Raji (cell line): Measurements from ENCODE around the gene KRTAP10-1.

Source experiments
- POLR2A ChIP-seq: IDR thresholded peaks from 2 replicates; pipeline ENCODE4 v1.6.1; 2011; ENCODE audit warnings: low read depth, low read length, control low read depth; ENCODE audit not compliant: insufficient read depth

KRTAP10-1 gene

DNA sequence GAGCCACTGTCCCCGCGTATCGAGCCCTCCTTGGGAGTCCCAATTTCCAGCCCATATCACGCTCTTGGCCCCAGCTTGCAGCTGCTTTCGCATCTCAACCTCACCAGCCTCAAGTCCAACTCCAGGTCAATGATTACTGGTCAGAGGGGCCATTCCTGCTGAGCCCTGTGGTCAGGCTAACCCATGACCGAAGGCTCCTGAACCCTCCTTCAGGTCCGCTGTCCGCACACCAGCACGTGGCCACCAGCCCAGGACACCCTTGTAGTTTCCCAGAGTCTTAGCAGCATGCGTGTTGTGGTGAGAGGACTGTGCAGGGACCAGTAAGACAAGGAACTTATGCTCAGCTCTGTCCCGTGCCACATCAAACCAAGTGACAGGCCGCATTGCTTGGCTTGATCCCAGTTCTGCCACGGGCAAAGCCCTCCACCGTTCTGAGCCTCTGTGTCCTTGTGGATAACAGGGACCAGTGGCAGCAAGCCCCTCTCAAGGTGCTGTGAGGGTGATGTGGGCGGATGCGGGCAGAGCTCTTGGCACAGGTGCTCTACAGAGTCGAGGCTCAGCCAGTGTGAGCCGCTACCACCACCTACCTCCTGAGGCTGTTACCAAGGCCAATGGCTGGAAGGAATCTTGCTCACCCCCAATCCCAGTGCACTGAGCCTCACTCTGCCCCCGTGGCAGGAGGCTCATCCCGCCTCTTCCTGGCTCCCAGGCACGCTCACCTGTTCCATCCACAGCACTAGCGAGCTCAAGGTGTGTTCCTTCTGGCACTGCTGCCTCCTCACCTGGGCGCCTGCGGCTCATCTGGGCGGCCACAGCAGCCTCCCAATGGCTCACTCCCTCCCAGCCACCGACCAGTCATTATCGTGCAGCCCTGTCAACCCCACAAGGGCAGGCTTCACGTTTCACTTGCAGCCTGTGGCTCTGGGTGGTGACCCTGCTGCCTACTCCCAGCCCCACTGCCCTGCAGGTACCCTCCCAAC, 20.4 kb downstream of the KRTAP10-1 start:
- no peak for TF ChIP-seq POLR2A

DNA sequence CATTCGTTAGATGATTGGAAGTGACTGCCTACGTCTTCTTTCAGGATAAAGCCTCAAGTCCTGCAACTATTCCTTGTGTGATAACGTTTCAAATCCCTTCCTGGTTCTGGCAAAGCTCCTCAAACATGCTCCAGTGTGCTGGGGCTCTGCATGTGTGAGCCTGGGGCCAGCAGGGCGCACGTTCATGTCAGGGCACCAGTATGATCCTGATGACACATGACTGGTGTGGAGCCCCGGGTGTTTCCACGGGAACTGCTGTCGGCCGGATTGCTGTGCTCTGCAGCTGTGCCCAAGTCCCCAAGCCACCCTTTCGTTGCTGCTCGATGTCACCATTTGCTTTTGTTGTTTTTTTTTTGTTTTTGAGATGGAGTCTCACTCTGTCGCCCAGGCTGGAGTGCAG, 21.3 kb downstream of the KRTAP10-1 start:
- TF ChIP-seq POLR2A: no peak

DNA sequence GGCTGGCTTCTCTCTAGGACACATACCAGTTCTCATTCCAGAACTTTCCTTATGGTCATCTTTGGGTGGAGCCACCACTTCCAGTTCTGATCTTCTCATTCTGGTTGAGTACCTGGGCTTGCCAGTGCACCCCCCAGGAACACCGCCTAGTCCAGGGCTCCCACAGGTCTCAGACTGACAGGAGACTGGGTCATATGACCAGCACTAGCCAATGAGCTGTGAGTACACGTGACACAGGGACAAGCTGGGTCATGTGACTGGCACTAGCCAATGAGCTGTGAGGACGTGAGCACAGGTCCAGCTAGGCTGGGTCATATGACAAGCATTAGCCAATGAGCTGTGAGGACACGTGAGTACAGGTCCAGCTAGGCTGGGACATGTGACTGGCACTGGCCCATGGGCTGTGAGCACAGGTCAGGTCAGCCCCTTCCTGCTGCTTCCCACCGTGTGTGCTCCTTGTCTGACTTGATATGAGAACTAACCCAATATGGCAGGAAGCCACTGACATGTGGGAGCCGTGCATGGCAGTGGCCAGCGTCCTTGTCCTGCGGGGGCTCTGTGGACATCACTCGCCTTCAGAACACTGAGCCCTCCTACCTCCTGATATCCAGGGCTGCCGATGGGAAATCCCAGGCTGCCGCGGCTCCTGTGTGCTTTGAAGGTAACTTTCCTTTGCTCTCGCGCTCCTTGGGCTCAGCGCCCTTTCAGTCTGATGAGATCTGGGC, 22.7 kb downstream of the KRTAP10-1 start:
- TF ChIP-seq POLR2A: no peak

DNA sequence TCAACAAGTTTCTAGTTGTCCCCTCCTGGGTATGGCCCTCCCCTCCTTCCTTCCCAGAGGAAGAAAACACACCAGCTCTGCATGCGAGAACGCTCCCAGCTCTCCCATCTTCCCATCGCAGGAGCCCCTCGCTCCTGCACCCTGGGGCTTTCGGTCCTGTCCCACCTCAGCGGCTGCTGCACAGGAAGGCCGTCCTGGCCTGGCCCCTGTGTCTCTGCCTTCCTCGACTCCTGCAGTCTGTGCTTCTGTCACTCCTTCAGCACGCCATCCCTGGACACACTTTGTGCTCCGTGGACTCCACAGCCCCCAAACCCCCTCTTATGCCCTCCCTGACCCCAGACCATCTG, 23.2 kb downstream of the KRTAP10-1 start:
- TF ChIP-seq POLR2A: no peak

DNA sequence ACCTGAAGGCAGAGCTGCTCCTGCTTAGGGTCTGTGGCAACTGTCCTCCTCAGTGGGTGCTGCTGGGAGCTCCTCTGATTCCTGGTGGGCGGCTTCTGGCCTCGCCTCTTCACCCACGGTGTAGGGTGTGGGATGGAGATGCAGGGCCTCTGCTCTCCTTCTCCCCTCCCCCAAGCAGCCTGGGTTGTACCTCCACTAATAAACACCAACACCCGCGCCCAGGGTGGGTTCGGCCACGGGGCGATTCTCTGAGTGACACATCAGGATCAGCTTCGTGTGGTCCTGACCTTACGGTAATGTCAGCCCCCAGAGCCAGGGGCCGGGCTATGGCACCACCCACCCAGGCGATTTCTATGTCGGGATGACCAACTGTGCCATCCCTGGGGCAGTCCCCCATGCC, 23.7 kb downstream of the KRTAP10-1 start:
- TF ChIP-seq POLR2A: no peak

DNA sequence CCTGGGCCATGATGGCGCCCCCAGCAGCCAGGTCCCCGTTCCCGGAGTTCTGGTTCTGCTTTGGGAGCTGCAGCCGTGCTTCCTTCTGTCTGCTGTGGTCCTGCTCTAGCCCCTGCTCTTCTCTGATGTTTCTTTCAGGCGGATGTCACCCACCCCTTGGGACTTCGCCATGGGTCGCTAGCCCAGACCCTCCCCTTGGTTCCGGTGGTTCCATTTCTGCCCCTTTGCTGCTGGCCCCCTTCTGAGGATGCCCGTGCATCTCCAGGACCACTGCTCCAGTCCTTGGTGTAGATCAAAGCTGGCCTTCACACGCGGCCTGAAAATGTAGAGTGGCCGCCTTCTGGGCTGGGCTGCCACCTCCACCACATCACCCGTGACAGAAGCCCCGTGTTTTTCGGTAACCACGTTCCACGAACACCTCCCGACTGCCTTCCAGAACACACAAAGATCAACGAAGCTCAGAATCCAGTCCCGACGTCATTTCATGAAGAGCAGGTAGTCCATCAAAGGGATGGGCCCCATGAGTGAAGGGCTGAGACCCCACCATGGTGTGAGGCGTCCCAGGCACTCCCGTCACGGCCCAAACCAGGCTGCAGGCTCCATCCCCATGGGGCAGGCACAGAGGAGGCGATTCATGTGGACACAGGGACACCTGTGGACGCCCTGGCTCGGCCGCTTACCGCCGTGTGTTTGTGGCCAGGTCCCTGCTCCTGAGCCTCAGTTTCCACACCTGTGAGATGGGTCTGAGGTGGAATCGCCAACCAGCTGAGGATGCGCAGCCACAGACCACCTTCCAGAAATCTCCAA, 24.4 kb downstream of the KRTAP10-1 start:
- no peak for TF ChIP-seq POLR2A

DNA sequence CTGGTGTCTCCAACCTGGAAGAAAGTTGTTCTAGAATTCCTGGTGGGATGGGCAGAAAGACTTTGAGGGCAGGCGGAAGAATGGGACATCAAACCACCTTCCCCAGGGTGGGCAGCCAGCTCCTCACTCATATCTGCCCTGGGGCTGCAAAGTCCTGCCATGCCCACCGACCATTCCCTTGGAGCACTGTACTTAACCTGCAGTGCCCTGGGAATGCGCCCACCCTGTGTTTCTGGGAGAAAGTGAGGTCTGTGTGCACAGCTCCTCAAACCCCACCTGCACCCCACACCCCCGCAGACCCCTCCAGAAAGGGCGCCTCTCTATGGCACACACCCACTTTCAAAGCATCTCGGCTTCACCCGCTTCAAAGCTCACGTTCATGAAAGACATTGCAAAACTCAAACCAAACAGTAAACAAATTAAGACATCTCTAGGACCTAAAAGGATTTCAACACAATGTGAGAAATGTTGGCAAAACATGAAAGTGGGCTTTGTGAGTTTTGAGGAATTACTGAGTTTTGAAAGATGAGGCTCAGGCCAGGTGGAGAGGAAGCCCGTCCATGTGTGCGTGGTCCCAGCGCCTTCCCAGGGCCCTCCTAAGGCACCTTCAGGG, 25.1 kb downstream of the KRTAP10-1 start:
- no peak for TF ChIP-seq POLR2A

DNA sequence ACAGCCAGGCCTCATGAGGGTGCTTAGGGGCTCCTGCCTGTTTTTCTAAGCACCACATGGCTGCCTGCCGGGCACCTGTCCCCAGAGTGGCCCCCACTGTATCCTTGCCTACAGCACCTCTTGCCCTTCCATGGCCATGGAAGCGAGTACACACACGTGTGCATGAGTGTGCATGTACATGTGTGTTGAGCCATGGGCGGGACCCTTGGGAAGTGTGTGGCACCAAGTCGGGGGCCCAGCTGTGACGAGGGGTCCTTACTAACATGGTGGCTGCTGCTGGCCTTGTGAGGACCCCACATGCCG, 25.8 kb downstream of the KRTAP10-1 start:
- no peak for TF ChIP-seq POLR2A

DNA sequence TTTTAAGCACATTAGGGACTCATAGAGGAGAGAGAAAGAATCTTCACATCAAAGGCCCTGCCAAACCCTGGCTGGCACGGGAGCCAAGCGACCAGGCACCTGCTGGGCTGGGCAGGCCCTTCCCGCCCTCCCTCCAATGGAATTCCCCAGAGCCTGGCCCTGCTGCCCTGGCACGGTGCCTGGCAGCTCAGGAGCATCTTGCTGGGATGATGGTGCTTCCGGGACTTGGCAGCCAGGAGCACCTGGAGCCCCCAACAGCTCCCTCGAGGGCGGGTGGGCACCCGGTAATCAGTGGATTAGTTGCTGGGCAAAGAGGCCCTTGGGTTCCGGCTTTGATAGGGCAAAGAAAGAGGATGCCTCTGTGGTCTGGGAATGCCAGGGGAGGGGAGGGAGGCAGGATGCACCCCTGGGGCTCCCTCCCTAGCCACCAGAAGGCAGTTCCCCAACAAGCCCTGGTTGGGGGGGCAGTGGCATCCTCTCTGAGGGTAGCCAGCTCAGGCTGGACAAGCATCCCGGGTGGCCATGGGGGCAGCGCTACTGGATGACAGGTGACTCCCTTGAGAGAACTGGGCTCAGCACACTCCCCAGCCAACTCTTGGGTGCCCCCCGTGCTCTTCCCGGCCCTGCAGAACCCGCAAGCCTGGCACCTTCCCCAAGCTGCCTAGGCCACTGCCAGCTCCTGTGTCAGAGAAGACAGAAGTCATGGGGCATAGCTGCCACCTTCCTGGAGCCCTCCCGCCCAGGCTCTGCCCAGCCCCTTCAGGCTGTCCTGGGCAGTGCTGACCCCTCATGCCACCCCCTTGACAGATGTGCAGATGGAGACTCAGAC, 26.4 kb downstream of the KRTAP10-1 start:
- TF ChIP-seq POLR2A: no peak

DNA sequence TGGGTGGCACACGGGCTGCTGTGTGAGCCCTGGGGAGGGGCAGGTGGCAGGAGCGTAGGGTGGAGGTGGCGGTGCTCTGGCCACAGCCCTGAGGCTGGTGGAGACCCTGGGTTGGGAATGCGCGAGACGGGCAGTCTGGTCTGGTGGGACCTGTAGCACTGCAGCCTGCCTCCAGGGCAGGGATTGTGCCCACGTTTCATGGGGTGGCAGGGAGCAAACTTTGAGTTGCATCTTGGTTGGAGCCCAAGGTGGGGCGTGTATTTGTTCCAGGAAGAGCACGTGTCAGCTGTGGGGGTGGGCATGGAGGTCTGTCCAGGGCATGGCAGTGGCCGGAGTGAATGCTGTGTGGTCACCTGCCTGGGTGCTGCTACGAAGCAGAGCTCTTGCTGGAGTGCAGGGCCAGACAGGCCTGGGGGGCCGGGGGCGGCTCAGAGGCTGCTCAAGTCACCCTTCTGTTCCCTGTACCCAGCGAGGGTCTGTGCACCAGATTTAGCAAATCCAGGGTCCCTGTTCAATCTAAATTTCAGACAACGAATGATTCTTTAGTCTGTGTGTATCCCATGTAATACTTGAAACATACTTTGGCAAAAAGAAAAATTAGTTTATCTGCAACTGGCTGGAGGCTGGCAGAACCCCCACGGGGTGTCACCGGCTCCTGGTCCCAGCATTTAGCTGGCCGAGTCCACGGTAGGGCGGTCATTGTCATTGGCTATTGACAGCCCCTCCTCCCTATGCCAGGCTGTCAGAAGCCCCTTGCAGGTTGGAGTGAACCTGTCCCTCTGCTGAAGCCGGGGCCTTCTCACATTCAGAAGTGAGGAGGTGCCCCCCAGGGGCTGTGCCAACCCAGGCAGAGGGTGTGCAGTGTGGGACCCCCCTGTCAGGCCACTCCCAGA, 27.3 kb downstream of the KRTAP10-1 start:
- TF ChIP-seq POLR2A: no peak

DNA sequence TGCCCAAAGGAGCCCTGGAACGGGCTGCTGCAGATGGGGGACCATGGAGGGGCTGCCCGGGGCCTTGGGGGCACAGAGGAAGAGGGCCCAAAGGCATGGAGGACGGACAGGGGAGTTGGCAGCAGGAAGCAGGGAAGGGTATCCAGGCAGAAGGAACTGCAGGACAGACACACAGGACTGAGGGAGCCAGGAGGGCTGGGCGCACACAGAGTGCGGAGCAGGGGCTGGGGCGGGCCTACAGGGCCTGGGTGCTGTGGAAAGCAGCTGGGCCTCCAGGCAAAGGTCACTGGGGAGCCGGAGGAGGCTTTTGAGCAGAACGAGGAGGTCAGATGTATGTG, 28.1 kb downstream of the KRTAP10-1 start:
- no peak for TF ChIP-seq POLR2A

DNA sequence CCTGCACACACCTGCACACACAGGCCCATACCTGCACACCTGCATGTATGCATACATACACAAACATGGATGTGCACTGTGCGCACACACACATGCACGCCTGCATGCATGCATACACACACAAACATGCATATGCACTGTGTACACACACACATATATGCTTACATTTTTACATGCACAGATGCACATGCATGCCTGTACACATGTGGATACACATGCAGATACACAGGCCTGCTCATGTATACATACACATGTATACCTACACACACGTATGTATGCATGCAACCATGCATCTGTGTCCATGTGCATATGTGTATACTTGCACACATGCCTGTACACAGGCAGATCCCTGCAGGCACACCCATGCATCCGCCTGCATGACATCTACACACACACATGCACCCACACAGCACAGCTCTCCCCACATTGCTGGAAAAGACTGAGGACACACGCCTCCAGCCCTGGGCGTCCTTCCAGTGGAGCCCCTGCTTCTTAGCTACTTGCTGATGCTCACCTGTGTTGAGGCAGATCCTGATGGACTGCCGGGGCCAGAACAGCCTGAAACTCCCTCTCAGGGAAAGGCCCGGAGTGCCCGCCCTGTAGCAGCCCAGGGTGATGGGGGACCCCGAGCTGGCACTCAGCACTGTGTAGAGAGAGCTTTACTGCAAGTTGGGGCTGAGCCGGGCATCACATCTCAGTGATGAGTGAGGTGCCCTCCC, 28.6 kb downstream of the KRTAP10-1 start:
- TF ChIP-seq POLR2A: no peak
